RPMI7951 (cell line): Measurements from ENCODE around the gene ZNF880. TPM values are rescaled to one million over a fixed set of nuclear protein-coding genes. Genes with fewer than 3 reads are reported as not detected.

Source experiments
- total RNA-seq: library from RNA; depleted of rRNA; stranded (reverse); fragments of >200 nt; shearing (Covaris generic); gene quantifications from 2 replicates; pipeline ENCODE4 v1.2.3, GENCODE V29; 2014; rRNA removed

ZNF880 gene
- total RNA-seq, 1 experiment from 2014 or later, result 13.1 TPM

Other genes with a start within 250 kb of the ZNF880 start
- 7.8 and 8.0 TPM in 2 replicates for gene ZNF616, start 230.0 kb upstream of the ZNF880 start, total RNA-seq
- 5.9 and 7.7 TPM in 2 replicates for gene ZNF836, start 198.3 kb upstream of the ZNF880 start, total RNA-seq
- 137 and 233 TPM in 2 replicates for gene PPP2R1A, start 179.9 kb upstream of the ZNF880 start, total RNA-seq
- 11.7 and 13.8 TPM in 2 replicates for gene ZNF766, start 100.3 kb upstream of the ZNF880 start, total RNA-seq
- 8.7 and 10.8 TPM in 2 replicates for gene ZNF480, start 72.8 kb upstream of the ZNF880 start, total RNA-seq
- gene ZNF610, start 33.7 kb upstream of the ZNF880 start, total RNA-seq, result 1.4 and 1.6 TPM in 2 replicates
- 6.6 and 7.5 TPM in 2 replicates for gene ZNF528, start 27.9 kb downstream of the ZNF880 start, total RNA-seq
- not detected in 2 replicates for gene ZNF534, start 59.2 kb downstream of the ZNF880 start, total RNA-seq
- 0.78 and 1.6 TPM in 2 replicates for gene ZNF578, start 83.6 kb downstream of the ZNF880 start, total RNA-seq
- 9.6 and 13.6 TPM in 2 replicates for gene ZNF808, start 157.7 kb downstream of the ZNF880 start, total RNA-seq
- 9.4 TPM in 2 replicates for gene ZNF701, start 200.4 kb downstream of the ZNF880 start, total RNA-seq